ENCODE results near the gene PTPN23. TPM values are rescaled to one million over a fixed set of nuclear protein-coding genes. Genes with fewer than 3 reads are reported as not detected.
A peak's percentile ranks its signal among the peaks of the same experiment; 100 is the strongest.

PTPN23 gene
- total and polyA plus RNA-seq, 5 donors from 2014 or later: 1.0 to 54.2 (median 2.7) TPM

- Mint-ChIP-seq H3K4me3 (no peak overlapping the region), H3K27ac (peak overlapping the region in 1 of 3 donors; percentile 52), H3K9me3 (no peaks in the 10 kb centered on the region), H3K36me3 (peaks cover 40% of the 10 kb centered on the region), H3K4me1 (peaks cover 0 to 10% (median 2%) of the 10 kb centered on the region in 4 donors), H3K27me3 (no peaks in the 10 kb centered on the region)
- Histone ChIP-seq H3K27me3 (ENCODE audit: control insufficient read depth, insufficient read depth, low read length) (no peaks in the 10 kb centered on the region), H3K4me3 (ENCODE audit: low read depth, low read length) (no peak overlapping the region), H3K9me3 (ENCODE audit: control insufficient read depth in 2 of 2, low read length in 2 of 2) (no peaks in the 10 kb centered on the region), H3K4me1 (ENCODE audit: control insufficient read depth, insufficient read depth, low read length, poor library complexity, severe bottlenecking) (no peaks in the 10 kb centered on the region), H3K36me3 (ENCODE audit: control insufficient read depth, insufficient read depth, low read length) (peaks cover 54% of the 10 kb centered on the region), H3K27ac (ENCODE audit: insufficient read depth, low read length, poor library complexity, severe bottlenecking) (no peak overlapping the region)
- no peak for DNase-seq
- no peak for ATAC-seq (ENCODE audit: low read depth in 2 of 2)
Measured at GRCh38 chr3:47431225-47431624, 50.4 kb downstream of the PTPN23 start.

GRCh38 chr3:47432673-47433072 lies 51.9 kb downstream of the PTPN23 start:
- H3K27me3 Mint-ChIP-seq: no peaks in the 10 kb centered on the region
- H3K9me3 ChIP-seq (ENCODE audit: control insufficient read depth in 2 of 2, low read length in 2 of 2): no peaks in the 10 kb centered on the region
- H3K27ac Mint-ChIP-seq: no peak overlapping the region
- no peak overlapping the region for H3K27ac ChIP-seq (ENCODE audit: insufficient read depth, low read length, poor library complexity, severe bottlenecking)
- no peaks in the 10 kb centered on the region for H3K4me1 ChIP-seq (ENCODE audit: control insufficient read depth, insufficient read depth, low read length, poor library complexity, severe bottlenecking)
- ATAC-seq (ENCODE audit: low read depth in 2 of 2) (no peak), DNase-seq (no peak)
- H3K36me3 ChIP-seq (ENCODE audit: control insufficient read depth, insufficient read depth, low read length): peaks cover 44% of the 10 kb centered on the region
- H3K9me3 Mint-ChIP-seq: no peaks in the 10 kb centered on the region
- no peak overlapping the region for H3K4me3 ChIP-seq (ENCODE audit: low read depth, low read length)
- H3K4me3 Mint-ChIP-seq: no peak overlapping the region
- H3K27me3 ChIP-seq (ENCODE audit: control insufficient read depth, insufficient read depth, low read length): no peaks in the 10 kb centered on the region
- H3K36me3 Mint-ChIP-seq: peaks cover 40% of the 10 kb centered on the region
- peaks cover 0 to 10% (median 2%) of the 10 kb centered on the region in 4 donors for H3K4me1 Mint-ChIP-seq

- Histone ChIP-seq H3K27ac (ENCODE audit: insufficient read depth, low read length, poor library complexity, severe bottlenecking) (no peak overlapping the region), H3K9me3 (ENCODE audit: control insufficient read depth in 2 of 2, low read length in 2 of 2) (no peaks in the 10 kb centered on the region), H3K27me3 (ENCODE audit: control insufficient read depth, insufficient read depth, low read length) (no peaks in the 10 kb centered on the region), H3K4me1 (ENCODE audit: control insufficient read depth, insufficient read depth, low read length, poor library complexity, severe bottlenecking) (no peaks in the 10 kb centered on the region), H3K36me3 (ENCODE audit: control insufficient read depth, insufficient read depth, low read length) (peaks cover 48% of the 10 kb centered on the region), H3K4me3 (ENCODE audit: low read depth, low read length) (no peak overlapping the region)
- peaks cover 0 to 10% (median 2%) of the 10 kb centered on the region in 4 donors for H3K4me1 Mint-ChIP-seq
- H3K27ac Mint-ChIP-seq: no peak overlapping the region
- ATAC-seq (ENCODE audit: low read depth in 2 of 2) (no peak), DNase-seq (no peak)
- no peak overlapping the region for H3K4me3 Mint-ChIP-seq
- H3K9me3 Mint-ChIP-seq: no peaks in the 10 kb centered on the region
- H3K27me3 Mint-ChIP-seq: no peaks in the 10 kb centered on the region
- H3K36me3 Mint-ChIP-seq: peaks cover 46% of the 10 kb centered on the region
Measured at GRCh38 chr3:47433796-47434195, 53.0 kb downstream of the PTPN23 start.

GRCh38 chr3:47434849-47435248 lies 54.0 kb downstream of the PTPN23 start:
- Mint-ChIP-seq H3K27ac (peak overlapping the region in 1 of 3 donors; percentile 63), H3K36me3 (peaks cover 47% of the 10 kb centered on the region), H3K4me1 (peaks cover 0 to 10% (median 2%) of the 10 kb centered on the region in 4 donors), H3K9me3 (no peaks in the 10 kb centered on the region), H3K4me3 (no peak overlapping the region), H3K27me3 (no peaks in the 10 kb centered on the region)
- H3K27ac ChIP-seq (ENCODE audit: insufficient read depth, low read length, poor library complexity, severe bottlenecking): no peak overlapping the region
- DNase-seq (no peak), ATAC-seq (ENCODE audit: low read depth in 2 of 2) (no peak)
- H3K27me3 ChIP-seq (ENCODE audit: control insufficient read depth, insufficient read depth, low read length): no peaks in the 10 kb centered on the region
- no peaks in the 10 kb centered on the region for H3K9me3 ChIP-seq (ENCODE audit: control insufficient read depth in 2 of 2, low read length in 2 of 2)
- no peak overlapping the region for H3K4me3 ChIP-seq (ENCODE audit: low read depth, low read length)
- peaks cover 57% of the 10 kb centered on the region for H3K36me3 ChIP-seq (ENCODE audit: control insufficient read depth, insufficient read depth, low read length)
- no peaks in the 10 kb centered on the region for H3K4me1 ChIP-seq (ENCODE audit: control insufficient read depth, insufficient read depth, low read length, poor library complexity, severe bottlenecking)

DNA sequence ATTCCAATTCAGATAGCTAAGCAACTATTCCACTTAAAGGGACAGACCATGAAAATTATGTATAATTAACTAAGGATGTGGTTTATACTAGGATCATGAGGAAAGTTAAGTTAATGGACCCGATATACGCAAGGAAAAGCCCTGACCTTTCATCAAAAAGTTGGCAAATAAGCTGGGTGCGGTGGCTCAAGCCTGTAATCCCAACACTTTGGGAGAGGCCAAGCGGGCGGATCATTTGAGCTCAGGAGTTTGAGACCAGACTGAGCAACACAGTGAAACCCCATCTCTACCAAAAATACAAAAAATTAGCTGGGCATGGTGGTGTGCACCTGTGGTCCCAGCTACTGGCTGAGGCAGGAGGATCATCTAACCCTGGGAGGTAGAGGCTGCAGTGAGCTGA lies 55.4 kb downstream of the PTPN23 start:
- Mint-ChIP-seq H3K36me3 (peaks cover 41% of the 10 kb centered on the region), H3K27me3 (no peaks in the 10 kb centered on the region), H3K9me3 (no peaks in the 10 kb centered on the region), H3K27ac (no peak overlapping the region), H3K4me3 (no peak overlapping the region), H3K4me1 (peaks cover 0 to 7% (median 1%) of the 10 kb centered on the region in 4 donors)
- H3K27ac ChIP-seq (ENCODE audit: insufficient read depth, low read length, poor library complexity, severe bottlenecking): no peak overlapping the region
- no peak for DNase-seq
- H3K36me3 ChIP-seq (ENCODE audit: control insufficient read depth, insufficient read depth, low read length): peaks cover 55% of the 10 kb centered on the region
- no peaks in the 10 kb centered on the region for H3K4me1 ChIP-seq (ENCODE audit: control insufficient read depth, insufficient read depth, low read length, poor library complexity, severe bottlenecking)
- H3K9me3 ChIP-seq (ENCODE audit: control insufficient read depth in 2 of 2, low read length in 2 of 2): no peaks in the 10 kb centered on the region
- no peak for ATAC-seq (ENCODE audit: low read depth in 2 of 2)
- no peaks in the 10 kb centered on the region for H3K27me3 ChIP-seq (ENCODE audit: control insufficient read depth, insufficient read depth, low read length)
- no peak overlapping the region for H3K4me3 ChIP-seq (ENCODE audit: low read depth, low read length)

GRCh38 chr3:47440131-47440530 lies 59.3 kb downstream of the PTPN23 start:
- Mint-ChIP-seq H3K4me3 (no peak overlapping the region), H3K27ac (no peak overlapping the region), H3K4me1 (peaks cover 4 to 20% (median 9%) of the 10 kb centered on the region in 4 donors), H3K36me3 (peaks cover 32% of the 10 kb centered on the region), H3K27me3 (no peaks in the 10 kb centered on the region), H3K9me3 (no peaks in the 10 kb centered on the region)
- Histone ChIP-seq H3K27me3 (ENCODE audit: control insufficient read depth, insufficient read depth, low read length) (no peaks in the 10 kb centered on the region), H3K4me3 (ENCODE audit: low read depth, low read length) (no peak overlapping the region), H3K9me3 (ENCODE audit: control insufficient read depth in 2 of 2, low read length in 2 of 2) (no peaks in the 10 kb centered on the region), H3K36me3 (ENCODE audit: control insufficient read depth, insufficient read depth, low read length) (peaks cover 45% of the 10 kb centered on the region), H3K4me1 (ENCODE audit: control insufficient read depth, insufficient read depth, low read length, poor library complexity, severe bottlenecking) (no peaks in the 10 kb centered on the region), H3K27ac (ENCODE audit: insufficient read depth, low read length, poor library complexity, severe bottlenecking) (no peak overlapping the region)
- DNase-seq (no peak), ATAC-seq (ENCODE audit: low read depth in 2 of 2) (no peak)

DNA sequence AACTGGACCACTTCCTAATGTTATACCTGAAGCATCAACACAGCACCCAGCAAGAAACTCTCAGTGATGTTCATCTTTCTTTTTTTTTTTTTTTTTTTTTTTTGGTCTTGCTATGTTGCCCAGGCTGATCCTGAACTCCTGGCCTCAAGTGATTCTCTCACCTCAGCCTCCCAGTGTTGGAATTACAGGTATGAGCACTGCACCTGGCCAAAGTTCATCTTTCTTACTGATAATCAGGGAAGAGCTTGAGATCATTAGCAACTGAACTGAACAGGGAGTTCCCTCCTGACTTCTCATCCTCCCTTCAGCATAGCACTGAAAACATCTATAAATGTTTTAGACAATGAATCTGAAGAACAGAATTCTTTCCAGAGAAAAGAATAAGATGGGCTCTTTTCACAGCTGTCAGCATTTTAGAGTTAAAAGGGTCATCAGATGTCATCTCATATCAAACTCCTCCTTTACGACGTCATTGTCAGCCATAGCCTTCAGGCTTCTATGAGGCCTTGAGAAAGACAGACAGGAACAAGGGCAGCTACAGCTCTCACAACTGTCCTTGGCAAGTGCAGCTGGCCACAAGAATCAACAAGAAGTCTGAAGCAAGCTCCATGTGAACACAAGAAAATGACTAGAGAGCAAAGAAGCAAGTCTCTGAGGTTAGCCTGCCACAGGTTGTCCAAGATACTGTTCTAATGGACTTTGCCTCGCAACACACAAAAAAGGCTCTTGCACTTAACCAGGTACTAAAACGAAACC lies 61.2 kb downstream of the PTPN23 start:
- Mint-ChIP-seq H3K9me3 (no peaks in the 10 kb centered on the region), H3K4me1 (peaks cover 4 to 24% (median 9%) of the 10 kb centered on the region in 4 donors), H3K27me3 (no peaks in the 10 kb centered on the region), H3K27ac (peak overlapping the region; percentile 18 to 59 (median 57)), H3K36me3 (peaks cover 32% of the 10 kb centered on the region), H3K4me3 (no peak overlapping the region)
- H3K4me1 ChIP-seq (ENCODE audit: control insufficient read depth, insufficient read depth, low read length, poor library complexity, severe bottlenecking): no peaks in the 10 kb centered on the region
- ATAC-seq (ENCODE audit: low read depth in 2 of 2): no peak
- no peaks in the 10 kb centered on the region for H3K27me3 ChIP-seq (ENCODE audit: control insufficient read depth, insufficient read depth, low read length)
- no peak overlapping the region for H3K27ac ChIP-seq (ENCODE audit: insufficient read depth, low read length, poor library complexity, severe bottlenecking)
- no peak overlapping the region for H3K4me3 ChIP-seq (ENCODE audit: low read depth, low read length)
- H3K9me3 ChIP-seq (ENCODE audit: control insufficient read depth in 2 of 2, low read length in 2 of 2): no peaks in the 10 kb centered on the region
- no peak for DNase-seq
- H3K36me3 ChIP-seq (ENCODE audit: control insufficient read depth, insufficient read depth, low read length): peaks cover 45% of the 10 kb centered on the region

- Mint-ChIP-seq H3K36me3 (peaks cover 26% of the 10 kb centered on the region), H3K4me3 (no peak overlapping the region), H3K27ac (peak overlapping the region in 1 of 3 donors; percentile 83), H3K27me3 (no peaks in the 10 kb centered on the region), H3K4me1 (peaks cover 11 to 32% (median 16%) of the 10 kb centered on the region in 4 donors), H3K9me3 (peaks cover 0 to 6% (median 0%) of the 10 kb centered on the region in 7 donors)
- no peak overlapping the region for H3K4me3 ChIP-seq (ENCODE audit: low read depth, low read length)
- H3K27ac ChIP-seq (ENCODE audit: insufficient read depth, low read length, poor library complexity, severe bottlenecking): no peak overlapping the region
- DNase-seq (no peak), ATAC-seq (ENCODE audit: low read depth in 2 of 2) (no peak)
- H3K9me3 ChIP-seq (ENCODE audit: control insufficient read depth in 2 of 2, low read length in 2 of 2): no peaks in the 10 kb centered on the region
- no peaks in the 10 kb centered on the region for H3K4me1 ChIP-seq (ENCODE audit: control insufficient read depth, insufficient read depth, low read length, poor library complexity, severe bottlenecking)
- H3K36me3 ChIP-seq (ENCODE audit: control insufficient read depth, insufficient read depth, low read length): peaks cover 35% of the 10 kb centered on the region
- H3K27me3 ChIP-seq (ENCODE audit: control insufficient read depth, insufficient read depth, low read length): no peaks in the 10 kb centered on the region
Measured at GRCh38 chr3:47443611-47443995, 62.8 kb downstream of the PTPN23 start.

Data from CD4-positive, CD25-positive, alpha-beta regulatory T cell (primary cell).